Tibial nerve (tissue), 4 donors: ENCODE data around the gene HTRA2. TPM values are rescaled to one million over a fixed set of nuclear protein-coding genes. Genes with fewer than 3 reads are reported as not detected.

ENCODE experiments used
- DNase-seq, 2 donors: peaks; one replicate each; pipeline ENCODE4 v3.0.0-alpha.2; 2019; ENCODE audit warnings: low spot score in 2 of 2
- H3K27ac ChIP-seq, 4 donors: fragments of 200-600 bp; sonication (generic) in 3 of 4; one replicate each; pipeline ENCODE4 v1.5.1; 2017 to 2019; ENCODE audit warnings: mild to moderate bottlenecking in 1 of 4
- H3K27me3 ChIP-seq, 2 donors: fragments of 200-600 bp; sonication (generic) in 1 of 2; one replicate each; pipeline versions ENCODE4 v1.5.1 to v1.6.0; 2017 to 2019
- H3K36me3 ChIP-seq, 3 donors: fragments of 200-600 bp; sonication (generic); one replicate each; pipeline ENCODE4 v1.5.1; 2018 to 2019
- H3K4me1 ChIP-seq, 4 donors: fragments of 200-600 bp; sonication (generic) in 3 of 4; one replicate each; pipeline ENCODE4 v1.5.1; 2017 to 2019
- H3K4me3 ChIP-seq, 4 donors: fragments of 200-600 bp; sonication (generic) in 3 of 4; one replicate each; pipeline ENCODE4 v1.5.1; 2017 to 2019; ENCODE audit warnings: mild to moderate bottlenecking in 1 of 4, moderate library complexity in 1 of 4
- H3K9me3 ChIP-seq, 4 donors: fragments of 200-600 bp; sonication (generic) in 3 of 4; one replicate each; pipeline ENCODE4 v1.5.1; 2017 to 2019
- CTCF ChIP-seq, 5 experiments: fragments of 200-600 bp in 3 of 5; fragments of 450-650 bp in 2 of 5; sonication (generic) in 3 of 5; IDR thresholded peaks; one replicate each; pipeline ENCODE4 v1.5.1; 2016 to 2019; ENCODE audit warnings: antibody characterized with exemption in 5 of 5, mild to moderate bottlenecking in 3 of 5, moderate library complexity in 2 of 5
- EP300 ChIP-seq, 2 donors: sonication (generic); formaldehyde crosslinking; IDR thresholded peaks; one replicate each; pipeline ENCODE4 v1.6.1; 2017; ENCODE audit warnings: antibody characterized with exemption in 2 of 2, mild to moderate bottlenecking in 1 of 2
- POLR2A ChIP-seq, 2 donors: fragments of 450-650 bp; IDR thresholded peaks; one replicate each; pipeline ENCODE4 v1.6.1; 2017; ENCODE audit warnings: antibody characterized with exemption in 2 of 2, mild to moderate bottlenecking in 2 of 2, moderate library complexity in 2 of 2
- WGBS, 2 donors: methylation state at CpG; one replicate each; pipeline ENCODE4 v1.1.5; 2018; 5-methylcytosine and 5-hydroxymethylcytosine counted together
- total RNA-seq, 4 donors: library from RNA; depleted of rRNA; stranded (reverse); fragments of >200 nt; gene quantifications; one replicate each; pipeline ENCODE4 v1.1.0, GENCODE V29; 2016

Gene HTRA2
- total RNA-seq, 4 donors from 2014 or later: 37.8 to 45.3 (median 42.5) TPM

DNA sequence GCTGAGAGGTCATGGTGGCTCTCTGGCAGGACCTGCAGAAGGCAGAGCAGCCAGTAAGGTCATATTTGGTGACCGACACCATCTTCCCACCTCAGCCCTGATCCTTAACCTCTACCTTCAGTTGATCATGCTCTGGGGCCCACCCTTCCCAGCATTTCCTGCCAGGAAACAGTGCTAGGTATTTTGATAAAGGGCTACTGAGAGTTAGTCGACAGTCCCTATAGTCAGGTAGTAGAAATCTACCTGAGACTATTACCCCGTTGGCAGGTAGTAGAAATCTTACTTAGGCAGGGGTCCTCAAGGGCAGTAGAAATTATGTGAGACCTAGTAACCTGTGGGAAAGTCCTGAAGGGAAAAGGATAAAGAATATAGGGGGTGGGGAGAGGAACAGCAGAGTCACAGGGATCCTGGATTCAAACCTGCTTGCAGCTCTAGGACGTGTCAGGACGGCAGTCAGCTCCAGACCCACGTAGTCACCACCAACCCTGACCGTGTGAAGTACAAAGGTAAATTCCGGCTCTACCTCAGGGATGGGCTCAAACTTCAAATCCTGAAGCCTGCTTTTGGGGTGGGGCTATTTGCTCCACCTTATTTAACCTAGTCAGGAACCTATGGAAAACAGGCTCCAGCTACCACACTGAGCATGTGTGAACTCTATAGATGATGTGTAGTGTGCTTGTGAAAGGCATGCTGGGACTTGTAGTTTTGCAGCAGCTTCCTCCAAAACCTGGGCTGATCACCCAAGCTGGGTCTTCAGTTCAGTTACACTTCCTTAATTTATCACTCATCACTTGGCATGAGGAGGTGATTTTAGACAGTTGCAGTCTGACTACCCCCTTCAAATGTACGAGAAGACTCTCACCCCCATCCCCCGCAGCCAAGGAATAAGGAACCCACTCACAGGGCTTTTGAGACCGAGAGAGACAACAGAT is 3.8 kb upstream of the HTRA2 start, which contains the start of gene DQX1:
Gene DQX1, minus strand, starts transcription at position 515 of the 932 bp plus-strand sequence. Its CDS starts 502 bp downstream, at position 13.
- no peak for TF ChIP-seq EP300 (IDR thresholded peaks at IDR 0.05)
- no peak for TF ChIP-seq POLR2A (IDR thresholded peaks at IDR 0.05)
- TF ChIP-seq CTCF (IDR thresholded peaks at IDR 0.05): no peak
- peaks cover 0 to 22% (median 14%) of the 10 kb centered on the region in 4 donors for H3K4me1 ChIP-seq
- no peak for DNase-seq
- no peak within 1 kb of the TSS for H3K27ac ChIP-seq
- 83 to 87% methylated on average over 11 of the region's 11 CpGs for WGBS, 2 donors
- H3K36me3 ChIP-seq: peaks cover 0 to 42% (median 12%) of the 10 kb centered on the region in 3 donors
- H3K4me3 ChIP-seq: no peak within 1 kb of the TSS
- no peaks in the 10 kb centered on the region for H3K9me3 ChIP-seq
- H3K27me3 ChIP-seq: peaks cover 0 to 2% of the 10 kb centered on the region in 2 donors

- peaks cover 0 to 30% (median 19%) of the 10 kb centered on the region in 4 donors for H3K4me1 ChIP-seq
- no peak for DNase-seq
- WGBS, 2 donors: 95 to 98% methylated on average over 11 of the region's 11 CpGs
- TF ChIP-seq POLR2A (IDR thresholded peaks at IDR 0.05): no peak
- no peak for TF ChIP-seq EP300 (IDR thresholded peaks at IDR 0.05)
- TF ChIP-seq CTCF (IDR thresholded peaks at IDR 0.05): no peak
- H3K4me3 ChIP-seq: no peak overlapping the region
- H3K9me3 ChIP-seq: no peaks in the 10 kb centered on the region
- H3K27ac ChIP-seq: no peak overlapping the region
- H3K36me3 ChIP-seq: peaks cover 0 to 46% (median 12%) of the 10 kb centered on the region in 3 donors
- no peaks in the 10 kb centered on the region for H3K27me3 ChIP-seq
Observed at GRCh38 chr2:74526649-74527230, 3.0 kb upstream of the HTRA2 start.

- H3K4me1 ChIP-seq: peaks cover 0 to 34% (median 19%) of the 10 kb centered on the region in 4 donors
- H3K27me3 ChIP-seq: no peaks in the 10 kb centered on the region
- H3K9me3 ChIP-seq: no peaks in the 10 kb centered on the region
- WGBS, 2 donors: 90 to 94% methylated on average over 9 of the region's 9 CpGs
- peaks cover 0 to 55% (median 12%) of the 10 kb centered on the region in 3 donors for H3K36me3 ChIP-seq
- no peak overlapping the region for H3K27ac ChIP-seq
- TF ChIP-seq EP300 (IDR thresholded peaks at IDR 0.05): no peak
- no peak for TF ChIP-seq POLR2A (IDR thresholded peaks at IDR 0.05)
- TF ChIP-seq CTCF (IDR thresholded peaks at IDR 0.05): no peak
- DNase-seq: no peak
- H3K4me3 ChIP-seq: no peak overlapping the region
Observed at GRCh38 chr2:74527741-74528140, 2.0 kb upstream of the HTRA2 start.

DNA sequence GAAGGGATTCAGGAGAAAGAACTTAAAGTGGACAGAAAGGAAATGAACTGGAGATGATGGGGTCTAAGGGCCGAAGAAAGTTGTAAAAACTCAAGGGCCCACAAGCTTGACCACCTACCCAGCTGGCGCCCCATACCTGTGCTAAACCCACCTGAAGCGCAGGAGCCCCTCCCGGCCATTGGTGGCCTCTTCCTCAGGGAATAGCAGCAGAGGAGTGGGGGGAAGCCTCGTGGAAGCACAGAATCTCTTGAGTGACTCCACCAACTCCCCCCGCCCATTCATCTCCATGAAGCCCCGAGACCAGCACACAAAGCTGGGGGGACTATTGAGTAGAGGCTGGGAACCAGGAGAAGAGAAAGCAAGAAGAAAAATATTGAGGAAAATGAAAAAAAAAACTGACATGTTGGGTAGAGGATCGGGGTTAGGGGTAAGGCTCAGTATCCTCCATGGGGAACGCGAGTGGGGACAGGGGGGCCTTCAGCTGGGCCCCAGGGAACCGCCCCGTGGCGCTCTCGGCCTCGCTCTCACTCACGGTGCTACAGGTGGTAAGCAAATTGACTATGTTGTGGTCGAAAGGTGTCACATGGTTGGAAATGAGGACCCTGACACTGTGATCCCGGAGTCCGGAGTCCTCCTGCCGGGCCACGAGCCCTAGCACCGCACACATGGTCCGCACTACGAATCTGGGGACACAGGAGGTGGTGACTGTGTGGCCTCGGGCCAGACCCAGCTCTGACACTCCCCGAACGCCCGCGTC is 955 bp upstream of the HTRA2 start:
- TF ChIP-seq EP300 (IDR thresholded peaks at IDR 0.05) (no peak), CTCF (IDR thresholded peaks at IDR 0.05) (no peak), POLR2A (IDR thresholded peaks at IDR 0.05) (no peak)
- H3K4me1 ChIP-seq: peaks cover 0 to 34% (median 19%) of the 10 kb centered on the region in 4 donors
- peak overlapping the region; percentile 72 to 90 (median 82) for H3K27ac ChIP-seq
- H3K9me3 ChIP-seq: no peaks in the 10 kb centered on the region
- H3K4me3 ChIP-seq: peak overlapping the region; percentile 63 to 82 (median 68)
- H3K27me3 ChIP-seq: no peaks in the 10 kb centered on the region
- 15 to 16% methylated on average over 28 to 29 of the region's 29 CpGs for WGBS, 2 donors
- no peak for DNase-seq
- H3K36me3 ChIP-seq: peaks cover 0 to 65% (median 12%) of the 10 kb centered on the region in 3 donors
